CD4-positive, alpha-beta memory T cell (primary cell): ENCODE measurements around the gene CPZ. TPM values are rescaled to one million over a fixed set of nuclear protein-coding genes. Genes with fewer than 3 reads are reported as not detected.

Source experiments
- CTCF ChIA-PET: fragments of 350-600 bp; sonication (Branson Sonifier 250); formaldehyde crosslinking; loops from one replicate; lab custom pipeline; 2021; ENCODE audit warnings: inconsistent platforms; ENCODE audit not compliant: partially characterized antibody; lab: Charles Lee
- POLR2A ChIA-PET: fragments of 350-600 bp; sonication (Branson Sonifier 250); formaldehyde crosslinking; loops from one replicate; lab custom pipeline; 2021; ENCODE audit not compliant: partially characterized antibody; lab: Charles Lee
- DNase-seq, 5 donors: peaks; one replicate each; pipeline versions ENCODE4 v3.0.0 to v3.0.0-alpha.2; 2020 to 2022; ENCODE audit warnings: mixed read lengths in 1 of 5
- H3K27ac ChIP-seq: one replicate; pipeline ENCODE4 v1.7.0; 2013; ENCODE audit warnings: low read depth, low read length
- H3K27me3 ChIP-seq: 2 replicates; pipeline ENCODE4 v1.7.0; 2013; ENCODE audit warnings: mild to moderate bottlenecking, low read length, moderate library complexity; ENCODE audit not compliant: insufficient read depth
- H3K36me3 ChIP-seq: 2 replicates; pipeline ENCODE4 v1.7.0; 2013; ENCODE audit warnings: mild to moderate bottlenecking, low read length, moderate library complexity; ENCODE audit not compliant: insufficient read depth
- H3K4me1 ChIP-seq: 2 replicates; pipeline ENCODE4 v1.7.0; 2013; ENCODE audit warnings: mild to moderate bottlenecking, low read length, moderate library complexity; ENCODE audit not compliant: insufficient read depth
- H3K4me3 ChIP-seq, 2 donors: one replicate each; pipeline ENCODE4 v1.7.0; 2013; ENCODE audit warnings: low read length in 2 of 2, mild to moderate bottlenecking in 1 of 2
- H3K9me3 ChIP-seq, 2 donors: one replicate each; pipeline ENCODE4 v1.7.0; 2013; ENCODE audit warnings: low read length in 2 of 2, control low read depth in 1 of 2; ENCODE audit not compliant: control insufficient read depth in 1 of 2
- H3K27ac Mint-ChIP-seq, 7 donors: one replicate each; pipeline ENCODE4 v1.8.0; 2020 to 2021; ENCODE audit warnings: mixed read lengths in 7 of 7, mild to moderate bottlenecking in 6 of 7, inconsistent platforms in 3 of 7, moderate library complexity in 3 of 7
- H3K27me3 Mint-ChIP-seq, 2 donors: one replicate each; pipeline ENCODE4 v1.8.0; 2020 to 2021; ENCODE audit warnings: mixed read lengths in 2 of 2
- H3K36me3 Mint-ChIP-seq, 2 donors: one replicate each; pipeline ENCODE4 v1.8.0; 2020 to 2021; ENCODE audit warnings: mixed read lengths in 2 of 2, inconsistent platforms in 1 of 2, mild to moderate bottlenecking in 1 of 2
- H3K4me1 Mint-ChIP-seq, 4 donors: one replicate each; pipeline ENCODE4 v1.8.0; 2020 to 2021; ENCODE audit warnings: mixed read lengths in 4 of 4, mild to moderate bottlenecking in 1 of 4
- H3K4me3 Mint-ChIP-seq, 8 donors: one replicate each; pipeline ENCODE4 v1.8.0; 2020 to 2021; ENCODE audit warnings: mixed read lengths in 8 of 8, mild to moderate bottlenecking in 7 of 8, moderate library complexity in 6 of 8, inconsistent platforms in 3 of 8
- H3K9me3 Mint-ChIP-seq, 8 donors: one replicate each; pipeline ENCODE4 v1.8.0; 2020 to 2021; ENCODE audit warnings: mixed read lengths in 8 of 8, mild to moderate bottlenecking in 5 of 8, inconsistent platforms in 3 of 8, moderate library complexity in 1 of 8
- intact Hi-C: fragments of 100-400 bp; cut with micrococcal nuclease; formaldehyde crosslinking; loops from one replicate; pipeline ENCODE4 v1.15.1; 2023
- polyA plus RNA-seq, 2 donors: library from polyadenylated mRNA; unstranded; fragments of 300-500 nt; fragmentation: Illumina TruSeq; gene quantifications; one replicate each; pipeline ENCODE4 v1.2.3, GENCODE V29; 2021
- total RNA-seq, 2 experiments: library from RNA; stranded (reverse); gene quantifications; one replicate each; pipeline ENCODE4 v1.2.3, GENCODE V29; 2021

The CPZ gene
- total and polyA plus RNA-seq, 4 experiments from 2014 or later: not detected

GRCh38 chr4:8594097-8595038 lies 1.8 kb downstream of the CPZ start:
- CTCF ChIA-PET: interaction anchor here (0.7 kb wide), 1 partner anchor 950 kb away, joined by 3 read pairs; no protein-coding TSS in a partner anchor
- H3K36me3 Mint-ChIP-seq: no peaks in the 10 kb centered on the region
- H3K4me3 Mint-ChIP-seq: no peak overlapping the region
- no peak overlapping the region for H3K27ac ChIP-seq
- no peak overlapping the region for H3K27ac Mint-ChIP-seq
- H3K27me3 Mint-ChIP-seq: peaks cover 17 to 22% of the 10 kb centered on the region in 2 donors
- DNase-seq: no peak
- H3K9me3 ChIP-seq: no peaks in the 10 kb centered on the region
- no peaks in the 10 kb centered on the region for H3K4me1 ChIP-seq
- no peaks in the 10 kb centered on the region for H3K36me3 ChIP-seq
- POLR2A ChIA-PET: no interaction called here
- no peaks in the 10 kb centered on the region for H3K4me1 Mint-ChIP-seq
- no peak overlapping the region for H3K4me3 ChIP-seq
- H3K27me3 ChIP-seq: no peaks in the 10 kb centered on the region
- H3K9me3 Mint-ChIP-seq: peaks cover 0 to 2% (median 0%) of the 10 kb centered on the region in 8 donors
- intact Hi-C loops: no loop called here

- ChIA-PET CTCF (interaction anchor here (0.7 kb wide), 1 partner anchor 951 kb away, joined by 3 read pairs; no protein-coding TSS in a partner anchor), POLR2A (no interaction called here)
- peaks cover 13 to 22% of the 10 kb centered on the region in 2 donors for H3K27me3 Mint-ChIP-seq
- H3K36me3 Mint-ChIP-seq: no peaks in the 10 kb centered on the region
- Histone ChIP-seq H3K9me3 (no peaks in the 10 kb centered on the region), H3K4me3 (no peak overlapping the region), H3K27ac (no peak overlapping the region), H3K36me3 (no peaks in the 10 kb centered on the region), H3K4me1 (no peaks in the 10 kb centered on the region), H3K27me3 (no peaks in the 10 kb centered on the region)
- no peaks in the 10 kb centered on the region for H3K4me1 Mint-ChIP-seq
- H3K9me3 Mint-ChIP-seq: peaks cover 0 to 2% (median 0%) of the 10 kb centered on the region in 8 donors
- DNase-seq: no peak
- intact Hi-C loops: no loop called here
- H3K27ac Mint-ChIP-seq: no peak overlapping the region
- H3K4me3 Mint-ChIP-seq: no peak overlapping the region
Measured at GRCh38 chr4:8595237-8596087, 2.9 kb downstream of the CPZ start.

GRCh38 chr4:8596891-8597290 lies 4.3 kb downstream of the CPZ start:
- Histone ChIP-seq H3K36me3 (no peaks in the 10 kb centered on the region), H3K9me3 (no peaks in the 10 kb centered on the region), H3K27me3 (no peaks in the 10 kb centered on the region), H3K4me3 (no peak overlapping the region), H3K27ac (no peak overlapping the region), H3K4me1 (no peaks in the 10 kb centered on the region)
- ChIA-PET POLR2A (no interaction called here), CTCF (no interaction called here)
- no peak overlapping the region for H3K27ac Mint-ChIP-seq
- peaks cover 13 to 14% of the 10 kb centered on the region in 2 donors for H3K27me3 Mint-ChIP-seq
- intact Hi-C loops: no loop called here
- peaks cover 0 to 2% (median 0%) of the 10 kb centered on the region in 8 donors for H3K9me3 Mint-ChIP-seq
- no peaks in the 10 kb centered on the region for H3K4me1 Mint-ChIP-seq
- H3K4me3 Mint-ChIP-seq: no peak overlapping the region
- H3K36me3 Mint-ChIP-seq: no peaks in the 10 kb centered on the region
- DNase-seq: no peak

GRCh38 chr4:8597319-8597718 lies 4.8 kb downstream of the CPZ start:
- Histone ChIP-seq H3K9me3 (no peaks in the 10 kb centered on the region), H3K36me3 (no peaks in the 10 kb centered on the region), H3K27ac (no peak overlapping the region), H3K27me3 (no peaks in the 10 kb centered on the region), H3K4me1 (no peaks in the 10 kb centered on the region), H3K4me3 (no peak overlapping the region)
- POLR2A ChIA-PET: no interaction called here
- no peak overlapping the region for H3K27ac Mint-ChIP-seq
- no peak overlapping the region for H3K4me3 Mint-ChIP-seq
- H3K27me3 Mint-ChIP-seq: peaks cover 13 to 14% of the 10 kb centered on the region in 2 donors
- no peaks in the 10 kb centered on the region for H3K4me1 Mint-ChIP-seq
- no peaks in the 10 kb centered on the region for H3K36me3 Mint-ChIP-seq
- H3K9me3 Mint-ChIP-seq: peaks cover 0 to 2% (median 0%) of the 10 kb centered on the region in 8 donors
- CTCF ChIA-PET: no interaction called here
- intact Hi-C loops: no loop called here
- DNase-seq: no peak

GRCh38 chr4:8597791-8598190 lies 5.2 kb downstream of the CPZ start:
- Mint-ChIP-seq H3K9me3 (peaks cover 0 to 2% (median 0%) of the 10 kb centered on the region in 8 donors), H3K27ac (no peak overlapping the region), H3K36me3 (no peaks in the 10 kb centered on the region), H3K27me3 (peaks cover 13 to 16% of the 10 kb centered on the region in 2 donors), H3K4me1 (no peaks in the 10 kb centered on the region), H3K4me3 (no peak overlapping the region)
- Histone ChIP-seq H3K36me3 (no peaks in the 10 kb centered on the region), H3K27ac (no peak overlapping the region), H3K4me1 (no peaks in the 10 kb centered on the region), H3K9me3 (no peaks in the 10 kb centered on the region), H3K4me3 (no peak overlapping the region), H3K27me3 (no peaks in the 10 kb centered on the region)
- CTCF ChIA-PET: interaction anchor here (1.2 kb wide), 1 partner anchor 10 kb away, joined by 4 read pairs; no protein-coding TSS in a partner anchor
- DNase-seq: no peak
- POLR2A ChIA-PET: no interaction called here
- intact Hi-C loops: no loop called here

GRCh38 chr4:8598391-8599090 lies 6.0 kb downstream of the CPZ start:
- Histone ChIP-seq H3K4me3 (no peak overlapping the region), H3K4me1 (no peaks in the 10 kb centered on the region), H3K27ac (no peak overlapping the region), H3K27me3 (no peaks in the 10 kb centered on the region), H3K36me3 (no peaks in the 10 kb centered on the region), H3K9me3 (no peaks in the 10 kb centered on the region)
- peaks cover 13 to 14% of the 10 kb centered on the region in 2 donors for H3K27me3 Mint-ChIP-seq
- H3K27ac Mint-ChIP-seq: no peak overlapping the region
- no peak for DNase-seq
- ChIA-PET CTCF (interaction anchor here (1.2 kb wide), 1 partner anchor 9 kb away, joined by 4 read pairs; no protein-coding TSS in a partner anchor), POLR2A (no interaction called here)
- H3K9me3 Mint-ChIP-seq: peaks cover 0 to 2% (median 0%) of the 10 kb centered on the region in 8 donors
- H3K4me3 Mint-ChIP-seq: no peak overlapping the region
- H3K36me3 Mint-ChIP-seq: no peaks in the 10 kb centered on the region
- no peaks in the 10 kb centered on the region for H3K4me1 Mint-ChIP-seq
- intact Hi-C loops: no loop called here
